Transverse colon (tissue), 4 donors: ENCODE data around the gene NEK7. TPM values are rescaled to one million over a fixed set of nuclear protein-coding genes. Genes with fewer than 3 reads are reported as not detected.

Experiments used
- DNase-seq: peaks from one replicate; pipeline ENCODE4 v3.0.0-alpha.2; 2019
- H3K27ac ChIP-seq, 4 donors: fragments of 200-600 bp; sonication (generic); 2 replicates each; pipeline ENCODE4 v1.5.1; 2016 to 2018; ENCODE audit warnings: inconsistent platforms in 4 of 4
- H3K27me3 ChIP-seq: fragments of 200-600 bp; sonication (generic); 2 replicates; pipeline ENCODE4 v1.5.1; 2017; ENCODE audit warnings: inconsistent platforms
- H3K36me3 ChIP-seq, 4 donors: fragments of 200-600 bp; sonication (generic); 2 replicates each; pipeline ENCODE4 v1.5.1; 2017 to 2019; ENCODE audit warnings: inconsistent platforms in 4 of 4
- H3K4me1 ChIP-seq, 4 donors: fragments of 200-600 bp; sonication (generic); 2 replicates each; pipeline ENCODE4 v1.5.1; 2017 to 2020; ENCODE audit warnings: inconsistent platforms in 4 of 4
- H3K4me3 ChIP-seq, 4 donors: fragments of 200-600 bp; sonication (generic); 1 replicate in 1 of 4; 2 replicates in 3 of 4; pipeline versions ENCODE4 v1.5.1 to v1.6.1; 2017 to 2019; ENCODE audit warnings: inconsistent platforms in 4 of 4
- H3K9me3 ChIP-seq, 2 donors: fragments of 200-600 bp; sonication (generic); 2 replicates each; pipeline ENCODE4 v1.5.1; 2017 to 2019; ENCODE audit warnings: inconsistent platforms in 2 of 2
- CTCF ChIP-seq, 5 experiments: fragments of 200-600 bp in 3 of 5; fragments of 450-650 bp in 2 of 5; sonication (generic) in 3 of 5; IDR thresholded peaks; 1 replicate in 2 of 5; 2 replicates in 3 of 5; pipeline ENCODE4 v1.5.1; 2016 to 2017; ENCODE audit warnings: antibody characterized with exemption in 5 of 5, inconsistent platforms in 3 of 5, mild to moderate bottlenecking in 2 of 5, moderate library complexity in 1 of 5
- EP300 ChIP-seq: sonication (generic); formaldehyde crosslinking; IDR thresholded peaks from one replicate; pipeline ENCODE4 v1.6.1; 2017; ENCODE audit warnings: antibody characterized with exemption, low read depth
- POLR2A ChIP-seq: fragments of 450-650 bp; IDR thresholded peaks from one replicate; pipeline ENCODE4 v1.6.1; 2016; ENCODE audit warnings: antibody characterized with exemption, mild to moderate bottlenecking, moderate library complexity
- POLR2AphosphoS5 ChIP-seq, 3 donors: sonication (generic); formaldehyde crosslinking; IDR thresholded peaks; one replicate each; pipeline ENCODE4 v1.6.1; 2016; ENCODE audit warnings: antibody characterized with exemption in 3 of 3
- WGBS, 2 donors: methylation state at CpG; one replicate each; pipeline ENCODE4 v1.1.5; 2018; ENCODE audit warnings: low coverage in 1 of 2; 5-methylcytosine and 5-hydroxymethylcytosine counted together
- in situ Hi-C, 4 donors: fragments of 200-750 bp; cut with MboI; loops; one replicate each; pipeline versions ENCODE4 v1.15.0 to v1.15.1; 2017; ENCODE audit warnings: low sequenced_read_pairs in 3 of 4, low pct_ligation_motif_present in 1 of 4, low pct_unique_long_range_greater_than_20kb in 1 of 4
- intact Hi-C: fragments of 100-400 bp; cut with DNase I; formaldehyde crosslinking; loops from one replicate; pipeline ENCODE4 v1.15.1; 2023; ENCODE audit warnings: low total_unique reads
- total RNA-seq, 4 donors: library from RNA; depleted of rRNA; stranded (reverse); fragments of >200 nt; gene quantifications; one replicate each; pipeline ENCODE4 v1.1.0, GENCODE V29; 2016

The NEK7 gene
- total RNA-seq, 4 donors from 2014 or later = 40.4 to 71.0 (median 57.6) TPM

- intact Hi-C loops = no loop called here
- TF ChIP-seq EP300 (no peak), CTCF (IDR thresholded peaks at IDR 0.05) (no peak), POLR2AphosphoS5 (IDR thresholded peaks at IDR 0.05) (no peak), POLR2A (no peak)
- H3K9me3 ChIP-seq = no peaks in the 10 kb centered on the region
- H3K27me3 ChIP-seq = no peaks in the 10 kb centered on the region
- H3K36me3 ChIP-seq = no peaks in the 10 kb centered on the region
- peak overlapping the region in 3 of 4 donors; percentile 68 to 75 (median 74) for H3K27ac ChIP-seq
- in situ Hi-C loops = loop anchor here in 1 of 4 donors (25.0 kb wide), 1 partner anchor 526 kb away; no protein-coding TSS in a partner anchor
- no peak for DNase-seq
- peaks cover 24 to 66% (median 44%) of the 10 kb centered on the region in 4 donors for H3K4me1 ChIP-seq
- no peak overlapping the region for H3K4me3 ChIP-seq
- 93 to 96% methylated on average over 4 of the region's 4 CpGs for WGBS, 2 donors
These were observed 4.3 kb downstream of the NEK7 start for GRCh38 chr1:198160946-198161614.

- in situ Hi-C loops = loop anchor here in 1 of 4 donors (25.0 kb wide), 1 partner anchor 526 kb away; no protein-coding TSS in a partner anchor
- WGBS, 2 donors = 67 to 79% methylated on average over 2 of the region's 2 CpGs
- intact Hi-C loops = no loop called here
- H3K4me1 ChIP-seq = peaks cover 24 to 71% (median 47%) of the 10 kb centered on the region in 4 donors
- H3K27me3 ChIP-seq = no peaks in the 10 kb centered on the region
- H3K9me3 ChIP-seq = no peaks in the 10 kb centered on the region
- DNase-seq = no peak
- TF ChIP-seq CTCF (IDR thresholded peaks at IDR 0.05) (no peak), POLR2A (no peak), EP300 (no peak), POLR2AphosphoS5 (IDR thresholded peaks at IDR 0.05) (no peak)
- H3K36me3 ChIP-seq = no peaks in the 10 kb centered on the region
- no peak overlapping the region for H3K4me3 ChIP-seq
- peak overlapping the region; percentile 68 to 75 (median 74) for H3K27ac ChIP-seq
These were observed 4.9 kb downstream of the NEK7 start for GRCh38 chr1:198161718-198162090.

- H3K27ac ChIP-seq = peak overlapping the region; percentile 68 to 75 (median 74)
- H3K9me3 ChIP-seq = no peaks in the 10 kb centered on the region
- DNase-seq = peak; percentile 42
- H3K36me3 ChIP-seq = no peaks in the 10 kb centered on the region
- H3K27me3 ChIP-seq = no peaks in the 10 kb centered on the region
- no peak overlapping the region for H3K4me3 ChIP-seq
- intact Hi-C loops (no loop called here), in situ Hi-C loops (loop anchor here in 1 of 4 donors (25.0 kb wide), 1 partner anchor 525 kb away; no protein-coding TSS in a partner anchor)
- peaks cover 24 to 77% (median 47%) of the 10 kb centered on the region in 4 donors for H3K4me1 ChIP-seq
- TF ChIP-seq CTCF (IDR thresholded peaks at IDR 0.05) = no peak
- TF ChIP-seq EP300 = no peak
- TF ChIP-seq POLR2AphosphoS5 (IDR thresholded peaks at IDR 0.05) = no peak
- TF ChIP-seq POLR2A = no peak
- 40 to 42% methylated on average over 1 to 2 of the region's 2 CpGs for WGBS, 2 donors
These were observed 5.4 kb downstream of the NEK7 start for GRCh38 chr1:198162091-198162767.

GRCh38 chr1:198165927-198166647 is 9.3 kb downstream of the NEK7 start:
- in situ Hi-C loops = loop anchor here in 1 of 4 donors (25.0 kb wide), 1 partner anchor 521 kb away; no protein-coding TSS in a partner anchor
- H3K4me1 ChIP-seq = peaks cover 32 to 95% (median 50%) of the 10 kb centered on the region in 4 donors
- H3K36me3 ChIP-seq = no peaks in the 10 kb centered on the region
- DNase-seq = no peak
- H3K27me3 ChIP-seq = no peaks in the 10 kb centered on the region
- no peak overlapping the region for H3K4me3 ChIP-seq
- H3K27ac ChIP-seq = no peak overlapping the region
- intact Hi-C loops = no loop called here
- 70 to 78% methylated on average over 5 of the region's 5 CpGs for WGBS, 2 donors
- no peaks in the 10 kb centered on the region for H3K9me3 ChIP-seq
- TF ChIP-seq POLR2AphosphoS5 (IDR thresholded peaks at IDR 0.05) (no peak), CTCF (IDR thresholded peaks at IDR 0.05) (no peak), EP300 (no peak), POLR2A (no peak)
